ENCODE measurements around the gene HNRNPUL1.
A peak's percentile ranks its signal among the peaks of the same experiment; 100 is the strongest.

The HNRNPUL1 gene

DNA sequence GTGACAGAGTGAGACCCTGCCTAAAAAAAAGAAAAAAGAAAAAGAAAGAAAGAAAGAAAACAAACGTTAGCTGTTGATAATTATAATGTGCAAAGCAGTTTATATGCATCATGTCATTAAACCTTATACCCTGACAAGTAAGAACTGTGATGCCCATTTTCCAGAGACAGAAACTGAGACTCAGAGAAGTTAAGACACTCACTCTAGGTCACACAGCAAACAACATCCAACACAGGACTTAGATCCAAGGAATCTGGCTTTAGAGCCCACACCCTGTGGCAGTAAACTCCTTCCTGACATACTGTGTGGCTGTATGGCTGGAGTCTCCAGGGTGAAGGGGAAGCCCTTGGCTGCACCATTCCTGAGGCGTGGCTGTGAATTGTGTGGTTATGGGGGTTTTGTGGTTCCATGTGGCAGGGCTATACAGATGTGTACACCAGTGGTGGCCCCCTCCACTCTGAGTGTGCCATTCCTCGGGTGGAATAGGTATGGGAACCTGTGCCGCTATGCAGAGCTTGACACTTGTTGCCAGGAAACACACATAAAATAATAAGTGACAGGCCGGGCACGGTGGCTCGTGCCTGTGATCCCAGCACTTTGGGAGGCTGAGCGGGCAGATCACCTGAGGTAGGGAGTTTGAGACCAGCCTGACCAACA lies 29.5 kb upstream of the HNRNPUL1 start:
- DNase-seq = no peak

- DNase-seq = no peak
Measured at GRCh38 chr19:41235480-41235879, 28.7 kb upstream of the HNRNPUL1 start.

- DNase-seq = no peak
Measured at GRCh38 chr19:41238244-41238643, 25.9 kb upstream of the HNRNPUL1 start.

GRCh38 chr19:41239363-41239762 lies 24.8 kb upstream of the HNRNPUL1 start:
- no peak for DNase-seq

DNA sequence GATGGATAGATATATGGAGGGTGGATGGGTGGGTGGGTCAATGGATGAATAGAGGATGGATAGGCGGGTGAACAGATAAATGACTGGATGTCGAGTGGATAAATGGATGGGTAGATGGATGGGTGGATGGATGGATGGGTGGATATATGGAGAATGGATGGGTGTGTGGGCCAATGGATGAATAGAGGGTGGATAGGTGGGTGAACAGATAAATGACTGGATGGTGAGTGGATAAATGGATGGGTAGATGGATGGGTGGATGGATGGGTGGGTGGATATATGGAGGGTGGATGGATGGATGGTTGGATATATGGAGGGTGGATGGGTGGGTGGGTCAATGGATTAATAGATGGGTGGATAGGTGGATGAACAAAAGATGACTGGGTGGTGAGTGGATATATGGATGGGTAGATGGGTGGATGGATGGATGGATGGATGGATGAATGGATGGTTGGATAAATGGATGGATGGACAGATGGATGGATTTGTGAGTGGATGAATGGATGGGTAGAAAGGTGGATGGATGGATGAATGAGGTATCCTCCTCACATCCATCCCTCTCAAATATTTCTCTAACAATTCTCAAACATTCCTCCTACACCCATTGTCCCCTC lies 24.1 kb upstream of the HNRNPUL1 start:
- no peak for DNase-seq

GRCh38 chr19:41241859-41242258 lies 22.3 kb upstream of the HNRNPUL1 start:
- no peak for DNase-seq

GRCh38 chr19:41244117-41244516 lies 20.1 kb upstream of the HNRNPUL1 start:
- DNase-seq = no peak

- DNase-seq = no peak
Measured at GRCh38 chr19:41245843-41246242, 18.3 kb upstream of the HNRNPUL1 start.

DNA sequence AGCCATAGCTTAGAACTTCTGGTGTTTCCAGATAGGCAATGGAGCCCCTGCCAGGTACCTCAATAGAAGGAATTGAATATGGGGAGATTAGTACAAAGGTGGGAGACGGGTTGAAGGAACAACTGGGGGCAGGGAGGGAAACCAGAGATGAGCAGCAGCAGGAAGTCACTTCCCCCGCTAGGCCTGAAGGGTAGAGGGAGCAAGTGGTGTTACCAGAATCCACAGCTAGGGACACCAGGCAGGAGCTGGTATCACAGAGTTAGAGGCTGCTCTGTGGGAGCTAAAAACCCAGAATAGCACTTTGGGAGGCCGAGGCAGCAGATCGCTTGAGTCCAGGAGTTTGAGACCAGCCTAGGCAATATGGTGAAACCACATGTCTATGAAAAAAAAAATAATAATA lies 15.3 kb upstream of the HNRNPUL1 start:
- DNase-seq = no peak

DNA sequence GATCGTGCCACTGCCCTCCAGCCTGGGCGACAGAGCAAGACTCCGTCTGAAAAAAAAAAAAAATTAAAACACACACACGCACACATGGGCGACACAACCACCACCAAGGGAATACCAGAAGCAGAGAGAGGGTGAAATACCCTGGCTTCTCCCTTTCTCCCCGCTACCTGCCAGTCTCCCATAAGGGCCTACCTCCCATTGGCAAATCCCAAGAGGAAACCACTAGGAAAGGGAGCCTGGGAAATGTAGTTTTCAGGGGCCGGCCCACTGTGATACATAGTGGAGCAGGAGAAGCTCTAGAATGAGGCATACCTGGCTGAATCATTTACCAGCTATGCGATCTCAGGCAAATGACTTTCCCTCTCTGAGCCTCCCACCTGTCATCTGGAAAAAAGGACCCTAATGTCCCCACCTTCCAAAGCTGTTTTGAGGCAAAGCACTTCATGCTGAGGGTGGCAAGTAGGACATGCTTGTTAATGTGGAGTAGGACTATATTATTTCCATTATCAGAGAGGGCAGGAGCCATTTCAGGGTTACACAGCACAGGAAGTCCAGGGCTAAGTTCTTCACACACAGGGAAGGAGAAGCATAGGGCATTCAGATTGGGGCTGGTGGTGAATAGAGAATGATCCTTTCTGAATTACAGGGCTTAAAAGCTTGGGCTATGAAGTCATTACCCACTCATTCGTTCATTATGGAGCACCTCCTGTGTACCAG lies 14.3 kb upstream of the HNRNPUL1 start:
- DNase-seq = no peak

GRCh38 chr19:41253660-41254059 lies 10.5 kb upstream of the HNRNPUL1 start:
- DNase-seq = no peak

- no peak for DNase-seq
Measured at GRCh38 chr19:41255171-41255570, 9.0 kb upstream of the HNRNPUL1 start.

- no peak for DNase-seq
Measured at GRCh38 chr19:41261474-41262190, 2.5 kb upstream of the HNRNPUL1 start.

DNA sequence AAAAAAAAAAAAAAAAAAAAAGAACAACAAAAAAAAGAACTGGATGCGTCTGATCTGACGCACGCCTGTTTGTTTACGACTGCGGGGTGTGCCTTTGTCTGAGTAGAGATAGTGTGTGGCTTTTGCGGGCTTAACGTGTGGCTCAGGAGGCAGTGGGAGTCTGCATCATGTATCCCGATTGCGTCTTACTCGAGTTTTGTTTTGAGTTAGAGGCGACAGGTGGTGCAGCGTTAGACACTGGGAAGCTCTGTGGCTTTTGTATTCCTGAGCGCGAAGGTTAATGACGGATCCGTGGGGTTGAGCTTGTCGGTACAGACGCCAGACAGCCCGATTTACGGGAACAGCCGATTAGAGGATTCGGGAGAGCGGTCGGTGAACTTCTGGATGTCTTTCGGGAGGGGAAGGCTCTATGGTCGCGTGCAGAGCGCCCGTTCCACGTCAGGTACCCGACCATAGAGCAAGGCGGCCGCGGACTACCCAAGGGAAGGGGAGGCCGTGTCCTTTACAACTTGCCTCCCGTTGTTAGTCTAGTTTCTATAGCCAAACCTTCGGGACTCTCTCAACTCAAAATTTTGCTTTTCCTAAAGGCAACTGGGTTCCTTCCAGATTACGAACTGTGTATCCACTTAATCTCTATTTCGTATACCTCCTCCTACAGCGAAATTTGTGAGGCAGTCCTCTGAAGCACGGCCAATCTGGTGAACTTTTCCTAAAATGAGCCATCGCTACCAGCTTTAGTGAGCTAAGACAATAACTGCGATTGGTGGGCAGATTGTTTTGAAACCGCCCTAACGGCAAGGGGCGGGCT lies 926 bp upstream of the HNRNPUL1 start:
- DNase-seq = peak; percentile 55

GRCh38 chr19:41264581-41265394 lies 616 bp downstream of the HNRNPUL1 start:
- DNase-seq = no peak

- no peak for DNase-seq
Measured at GRCh38 chr19:41265395-41266153, 1.4 kb downstream of the HNRNPUL1 start.

DNA sequence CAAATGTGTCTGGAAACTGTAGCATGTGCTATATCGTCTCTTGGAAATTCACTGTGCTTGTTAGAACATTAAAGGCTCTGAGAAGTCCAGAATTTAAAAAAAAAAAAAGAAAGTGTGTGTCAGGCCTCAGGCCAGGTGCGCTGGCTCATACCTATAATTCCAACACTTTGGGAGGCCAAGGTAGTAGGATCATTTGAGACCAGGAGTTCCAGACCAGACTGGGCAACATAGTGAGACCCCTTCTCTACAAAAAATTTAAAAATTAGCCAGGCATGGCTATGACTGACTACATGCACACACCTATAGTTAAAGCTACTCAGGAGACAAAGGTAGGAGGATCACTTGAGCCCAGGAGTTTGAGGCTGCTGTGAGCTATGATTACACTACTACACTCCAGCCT lies 4.9 kb downstream of the HNRNPUL1 start:
- no peak for DNase-seq

DNA sequence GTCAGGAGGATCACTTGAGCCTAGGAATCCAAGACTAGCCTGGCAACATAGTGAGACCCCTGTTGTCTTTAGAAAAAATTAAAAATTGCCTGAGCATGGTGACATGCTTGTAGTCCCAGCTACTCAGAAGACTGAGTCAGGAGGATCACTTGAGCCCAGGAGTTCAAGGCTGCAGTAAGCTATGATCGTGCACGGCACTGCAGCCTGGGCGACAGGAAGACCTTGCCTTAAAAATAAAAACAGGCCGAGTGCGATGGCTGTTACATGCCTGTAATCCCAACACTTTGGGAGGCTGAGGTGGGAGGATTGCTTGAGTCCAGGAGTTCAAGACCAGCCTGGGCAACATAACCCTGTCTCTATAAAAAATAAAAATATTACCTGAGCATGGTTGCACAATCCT lies 5.4 kb downstream of the HNRNPUL1 start:
- DNase-seq = no peak

- no peak for DNase-seq
Measured at GRCh38 chr19:41273076-41273475, 8.9 kb downstream of the HNRNPUL1 start.

GRCh38 chr19:41274802-41275201 lies 10.6 kb downstream of the HNRNPUL1 start:
- DNase-seq = no peak

- DNase-seq = no peak
Measured at GRCh38 chr19:41276231-41276630, 12.1 kb downstream of the HNRNPUL1 start.
